SK-N-SH treated with all-trans-retinoic acid at 6 μM for 48 hours (cell line): ENCODE data around the gene ANK2.

Source experiments
- ARNTL ChIP-seq: fragments of 450-650 bp; formaldehyde crosslinking; IDR thresholded peaks from 2 replicates; pipeline ENCODE4 v1.5.0; 2020; ENCODE audit warnings: low read depth, mild to moderate bottlenecking, moderate library complexity, borderline replicate concordance
- CREB5 ChIP-seq: fragments of 250-450 bp; sonication (Bioruptor Pico); IDR thresholded peaks from 2 replicates; pipeline ENCODE4 v1.5.1; 2020; ENCODE audit warnings: low read depth, mild to moderate bottlenecking, moderate library complexity
- CSRNP3 ChIP-seq: fragments of 250-450 bp; sonication (Bioruptor Pico); IDR thresholded peaks from 2 replicates; pipeline ENCODE4 v1.5.1; 2021; ENCODE audit warnings: mild to moderate bottlenecking, moderate library complexity
- PPARA ChIP-seq: fragments of 250-450 bp; sonication (Bioruptor Pico); IDR thresholded peaks from 2 replicates; pipeline ENCODE4 v1.5.0; 2020; ENCODE audit warnings: mild to moderate bottlenecking, borderline replicate concordance
- TOX ChIP-seq: fragments of 250-450 bp; sonication (Bioruptor Pico); IDR thresholded peaks from 2 replicates; pipeline ENCODE4 v1.8.0; 2021; ENCODE audit warnings: mild to moderate bottlenecking, moderate library complexity, borderline replicate concordance
- ZFP3 ChIP-seq: fragments of 250-450 bp; sonication (Bioruptor Pico); IDR thresholded peaks from 2 replicates; pipeline ENCODE4 v1.5.0; 2020; ENCODE audit warnings: mild to moderate bottlenecking, moderate library complexity
- ZNF70 ChIP-seq: fragments of 450-650 bp; formaldehyde crosslinking; IDR thresholded peaks from 2 replicates; pipeline ENCODE4 v1.5.0; 2020; ENCODE audit warnings: mild to moderate bottlenecking, moderate library complexity
- ZNF8 ChIP-seq: fragments of 450-650 bp; formaldehyde crosslinking; IDR thresholded peaks from 2 replicates; pipeline ENCODE4 v1.5.0; 2020; ENCODE audit warnings: mild to moderate bottlenecking, moderate library complexity

- TF ChIP-seq ZNF70 (CRISPR knock-in tag) (no peak), CREB5 (CRISPR knock-in tag) (no peak), TOX (CRISPR knock-in tag) (no peak), CSRNP3 (no peak), PPARA (no peak), ZNF8 (CRISPR knock-in tag) (no peak), ZFP3 (CRISPR knock-in tag) (no peak), ARNTL (no peak)
Observed at GRCh38 chr4:113223001-113223400, 173.5 kb downstream of the ANK2 start.
